Measurements from ENCODE around the gene RNGTT.
"Not testable (repeated sequence)": the region's sequence is repeated elsewhere in the genome, so short reads cannot be mapped to it uniquely, and the experiment has no call there.

RNGTT gene

GRCh38 chr6:88728756-88729155, 234.7 kb downstream of the RNGTT start:
- no peak overlapping the region for H3K4me3 ChIP-seq (ENCODE audit: low read depth in 1 of 2, low read length in 2 of 2)
- no peaks in the 10 kb centered on the region for H3K27me3 ChIP-seq (ENCODE audit: control insufficient read depth in 1 of 2, insufficient read depth in 2 of 2, low read length in 2 of 2)
- H3K36me3 ChIP-seq (ENCODE audit: insufficient read depth, low read length): no peaks in the 10 kb centered on the region
- no peak overlapping the region for H3K27ac ChIP-seq (ENCODE audit: low read depth, low read length)
- H3K9ac ChIP-seq (ENCODE audit: low read length): no peak overlapping the region
- H3K9me3 ChIP-seq (ENCODE audit: low read length): no peaks in the 10 kb centered on the region
- no peaks in the 10 kb centered on the region for H3K4me1 ChIP-seq (ENCODE audit: insufficient read depth, low read length)

- not testable (repeated sequence) for H3K4me3 ChIP-seq (ENCODE audit: low read depth in 1 of 2, low read length in 2 of 2); H3K4me1 ChIP-seq (ENCODE audit: insufficient read depth, low read length); H3K27ac ChIP-seq (ENCODE audit: low read depth, low read length); H3K27me3 ChIP-seq (ENCODE audit: control insufficient read depth in 1 of 2, insufficient read depth in 2 of 2, low read length in 2 of 2); H3K36me3 ChIP-seq (ENCODE audit: insufficient read depth, low read length); H3K9me3 ChIP-seq (ENCODE audit: low read length); H3K9ac ChIP-seq (ENCODE audit: low read length)
Measured at GRCh38 chr6:88726409-88726808, 237.0 kb downstream of the RNGTT start.

- Histone ChIP-seq H3K27me3 (ENCODE audit: control insufficient read depth in 1 of 2, insufficient read depth in 2 of 2, low read length in 2 of 2) (no peaks in the 10 kb centered on the region), H3K27ac (ENCODE audit: low read depth, low read length) (no peak overlapping the region), H3K36me3 (ENCODE audit: insufficient read depth, low read length) (no peaks in the 10 kb centered on the region), H3K4me3 (ENCODE audit: low read depth in 1 of 2, low read length in 2 of 2) (no peak overlapping the region), H3K9ac (ENCODE audit: low read length) (no peak overlapping the region), H3K4me1 (ENCODE audit: insufficient read depth, low read length) (no peaks in the 10 kb centered on the region), H3K9me3 (ENCODE audit: low read length) (no peaks in the 10 kb centered on the region)
Measured at GRCh38 chr6:88725111-88725975, 238.1 kb downstream of the RNGTT start.

- Histone ChIP-seq H3K4me3 (ENCODE audit: low read depth in 1 of 2, low read length in 2 of 2) (no peak overlapping the region), H3K27ac (ENCODE audit: low read depth, low read length) (no peak overlapping the region), H3K4me1 (ENCODE audit: insufficient read depth, low read length) (no peaks in the 10 kb centered on the region), H3K9me3 (ENCODE audit: low read length) (no peaks in the 10 kb centered on the region), H3K36me3 (ENCODE audit: insufficient read depth, low read length) (no peaks in the 10 kb centered on the region), H3K9ac (ENCODE audit: low read length) (no peak overlapping the region), H3K27me3 (ENCODE audit: control insufficient read depth in 1 of 2, insufficient read depth in 2 of 2, low read length in 2 of 2) (no peaks in the 10 kb centered on the region)
Measured at GRCh38 chr6:88722686-88723085, 240.7 kb downstream of the RNGTT start.

GRCh38 chr6:88716399-88716798, 247.0 kb downstream of the RNGTT start:
- H3K27me3 ChIP-seq (ENCODE audit: control insufficient read depth in 1 of 2, insufficient read depth in 2 of 2, low read length in 2 of 2); H3K9ac ChIP-seq (ENCODE audit: low read length); H3K9me3 ChIP-seq (ENCODE audit: low read length); H3K36me3 ChIP-seq (ENCODE audit: insufficient read depth, low read length); H3K4me3 ChIP-seq (ENCODE audit: low read depth in 1 of 2, low read length in 2 of 2); H3K4me1 ChIP-seq (ENCODE audit: insufficient read depth, low read length); H3K27ac ChIP-seq (ENCODE audit: low read depth, low read length): not testable (repeated sequence)

GRCh38 chr6:88712243-88712936, 251.0 kb downstream of the RNGTT start:
- Histone ChIP-seq H3K27ac (ENCODE audit: low read depth, low read length) (no peak overlapping the region), H3K36me3 (ENCODE audit: insufficient read depth, low read length) (no peaks in the 10 kb centered on the region), H3K4me1 (ENCODE audit: insufficient read depth, low read length) (no peaks in the 10 kb centered on the region), H3K4me3 (ENCODE audit: low read depth in 1 of 2, low read length in 2 of 2) (no peak overlapping the region), H3K9me3 (ENCODE audit: low read length) (no peaks in the 10 kb centered on the region), H3K9ac (ENCODE audit: low read length) (no peak overlapping the region), H3K27me3 (ENCODE audit: control insufficient read depth in 1 of 2, insufficient read depth in 2 of 2, low read length in 2 of 2) (no peaks in the 10 kb centered on the region)

- H3K36me3 ChIP-seq (ENCODE audit: insufficient read depth, low read length): no peaks in the 10 kb centered on the region
- no peaks in the 10 kb centered on the region for H3K27me3 ChIP-seq (ENCODE audit: control insufficient read depth in 1 of 2, insufficient read depth in 2 of 2, low read length in 2 of 2)
- H3K4me3 ChIP-seq (ENCODE audit: low read depth in 1 of 2, low read length in 2 of 2): no peak overlapping the region
- H3K27ac ChIP-seq (ENCODE audit: low read depth, low read length): no peak overlapping the region
- no peak overlapping the region for H3K9ac ChIP-seq (ENCODE audit: low read length)
- no peaks in the 10 kb centered on the region for H3K9me3 ChIP-seq (ENCODE audit: low read length)
- no peaks in the 10 kb centered on the region for H3K4me1 ChIP-seq (ENCODE audit: insufficient read depth, low read length)
Measured at GRCh38 chr6:88709819-88710246, 253.6 kb downstream of the RNGTT start.

- H3K27ac ChIP-seq (ENCODE audit: low read depth, low read length): no peak overlapping the region
- no peaks in the 10 kb centered on the region for H3K36me3 ChIP-seq (ENCODE audit: insufficient read depth, low read length)
- H3K9ac ChIP-seq (ENCODE audit: low read length): no peak overlapping the region
- H3K4me1 ChIP-seq (ENCODE audit: insufficient read depth, low read length): no peaks in the 10 kb centered on the region
- no peak overlapping the region for H3K4me3 ChIP-seq (ENCODE audit: low read depth in 1 of 2, low read length in 2 of 2)
- H3K9me3 ChIP-seq (ENCODE audit: low read length): no peaks in the 10 kb centered on the region
- no peaks in the 10 kb centered on the region for H3K27me3 ChIP-seq (ENCODE audit: control insufficient read depth in 1 of 2, insufficient read depth in 2 of 2, low read length in 2 of 2)
Measured at GRCh38 chr6:88708197-88708744, 255.1 kb downstream of the RNGTT start.

GRCh38 chr6:88705601-88706000, 257.8 kb downstream of the RNGTT start:
- Histone ChIP-seq H3K4me3 (ENCODE audit: low read depth in 1 of 2, low read length in 2 of 2) (no peak overlapping the region), H3K36me3 (ENCODE audit: insufficient read depth, low read length) (no peaks in the 10 kb centered on the region), H3K27me3 (ENCODE audit: control insufficient read depth in 1 of 2, insufficient read depth in 2 of 2, low read length in 2 of 2) (no peaks in the 10 kb centered on the region), H3K27ac (ENCODE audit: low read depth, low read length) (no peak overlapping the region), H3K9ac (ENCODE audit: low read length) (no peak overlapping the region), H3K9me3 (ENCODE audit: low read length) (no peaks in the 10 kb centered on the region), H3K4me1 (ENCODE audit: insufficient read depth, low read length) (no peaks in the 10 kb centered on the region)

- Histone ChIP-seq H3K27ac (ENCODE audit: low read depth, low read length) (no peak overlapping the region), H3K4me1 (ENCODE audit: insufficient read depth, low read length) (no peaks in the 10 kb centered on the region), H3K9ac (ENCODE audit: low read length) (no peak overlapping the region), H3K4me3 (ENCODE audit: low read depth in 1 of 2, low read length in 2 of 2) (no peak overlapping the region), H3K9me3 (ENCODE audit: low read length) (no peaks in the 10 kb centered on the region), H3K27me3 (ENCODE audit: control insufficient read depth in 1 of 2, insufficient read depth in 2 of 2, low read length in 2 of 2) (no peaks in the 10 kb centered on the region), H3K36me3 (ENCODE audit: insufficient read depth, low read length) (no peaks in the 10 kb centered on the region)
Measured at GRCh38 chr6:88704980-88705379, 258.4 kb downstream of the RNGTT start.

- H3K36me3 ChIP-seq (ENCODE audit: insufficient read depth, low read length): no peaks in the 10 kb centered on the region
- H3K9ac ChIP-seq (ENCODE audit: low read length): no peak overlapping the region
- no peak overlapping the region for H3K4me3 ChIP-seq (ENCODE audit: low read depth in 1 of 2, low read length in 2 of 2)
- H3K4me1 ChIP-seq (ENCODE audit: insufficient read depth, low read length): no peaks in the 10 kb centered on the region
- H3K27ac ChIP-seq (ENCODE audit: low read depth, low read length): no peak overlapping the region
- H3K9me3 ChIP-seq (ENCODE audit: low read length): no peaks in the 10 kb centered on the region
- H3K27me3 ChIP-seq (ENCODE audit: control insufficient read depth in 1 of 2, insufficient read depth in 2 of 2, low read length in 2 of 2): no peaks in the 10 kb centered on the region
Measured at GRCh38 chr6:88702956-88703556, 260.4 kb downstream of the RNGTT start.
